HEK293T (cell line): Measurements from ENCODE around the gene MAGI2.

Experiments
- CTCF ChIA-PET: fragments of 350-600 bp; formaldehyde crosslinking; extraction: SDS; loops from one replicate; lab custom pipeline; 2021; ENCODE audit warnings: antibody characterized with exemption, inconsistent platforms; lab: Yijun Ruan, JAX
- POLR2A ChIA-PET: fragments of 350-600 bp; formaldehyde crosslinking; extraction: SDS; loops from one replicate; lab custom pipeline; 2020; ENCODE audit warnings: antibody characterized with exemption, inconsistent platforms; lab: Yijun Ruan, JAX
- DNase-seq: peaks from one replicate; pipeline ENCODE4 v3.0.0; 2012; ENCODE audit warnings: mixed read lengths; ENCODE audit errors: extremely low spot score
- ARNT ChIP-seq: fragments of 450-650 bp; IDR thresholded peaks from 2 replicates; pipeline ENCODE4 v1.6.1; 2017; ENCODE audit warnings: mild to moderate bottlenecking
- BHLHE40 ChIP-seq: fragments of 450-650 bp; IDR thresholded peaks from 2 replicates; pipeline ENCODE4 v1.6.1; 2016; ENCODE audit warnings: mild to moderate bottlenecking, moderate library complexity, borderline replicate concordance
- CTBP1 ChIP-seq: fragments of 450-650 bp; IDR thresholded peaks from 2 replicates; pipeline ENCODE4 v1.6.1; 2016; ENCODE audit warnings: borderline replicate concordance
- ELF4 ChIP-seq: fragments of 450-650 bp; IDR thresholded peaks from 2 replicates; pipeline ENCODE4 v1.6.1; 2017; ENCODE audit warnings: antibody characterized with exemption
- FOXA1 ChIP-seq: fragments of 450-650 bp; IDR thresholded peaks from 2 replicates; pipeline ENCODE4 v1.6.1; 2016; ENCODE audit warnings: mild to moderate bottlenecking
- FOXK2 ChIP-seq: fragments of 450-650 bp; IDR thresholded peaks from 2 replicates; pipeline ENCODE4 v1.6.1; 2016; ENCODE audit warnings: mild to moderate bottlenecking
- FOXM1 ChIP-seq: fragments of 450-650 bp; IDR thresholded peaks from 2 replicates; pipeline ENCODE4 v1.6.1; 2017; ENCODE audit warnings: mild to moderate bottlenecking, borderline replicate concordance
- HDGF ChIP-seq: fragments of 450-650 bp; IDR thresholded peaks from 2 replicates; pipeline ENCODE4 v1.6.1; 2017; ENCODE audit warnings: antibody characterized with exemption, borderline replicate concordance
- L3MBTL2 ChIP-seq: fragments of 450-650 bp; conservative IDR thresholded peaks from 2 replicates; pipeline ENCODE4 v1.6.1; 2016; ENCODE audit warnings: mild to moderate bottlenecking
- LEF1 ChIP-seq: fragments of 450-650 bp; IDR thresholded peaks from 2 replicates; pipeline ENCODE4 v1.6.1; 2017; ENCODE audit warnings: mild to moderate bottlenecking, borderline replicate concordance
- NFRKB ChIP-seq: fragments of 450-650 bp; IDR thresholded peaks from 2 replicates; pipeline ENCODE4 v1.6.1; 2016; ENCODE audit warnings: mild to moderate bottlenecking, moderate library complexity
- PKNOX1 ChIP-seq: fragments of 450-650 bp; IDR thresholded peaks from 2 replicates; pipeline ENCODE4 v1.6.1; 2016
- SP1 ChIP-seq: fragments of 450-650 bp; IDR thresholded peaks from 2 replicates; pipeline ENCODE4 v1.6.1; 2017
- SUZ12 ChIP-seq: fragments of 450-650 bp; IDR thresholded peaks from 2 replicates; pipeline ENCODE4 v1.6.1; 2016; ENCODE audit warnings: mild to moderate bottlenecking
- TARDBP ChIP-seq: fragments of 450-650 bp; IDR thresholded peaks from 2 replicates; pipeline ENCODE4 v1.6.1; 2016
- ZNF384 ChIP-seq: fragments of 450-650 bp; IDR thresholded peaks from 2 replicates; pipeline ENCODE4 v1.6.1; 2016

Gene MAGI2

GRCh38 chr7:78406531-78406930 is 1046.9 kb downstream of the MAGI2 start:
- ChIA-PET CTCF (no interaction called here), POLR2A (no interaction called here)
- TF ChIP-seq ELF4, result no peak
- TF ChIP-seq PKNOX1, result no peak
- no peak for TF ChIP-seq HDGF
- no peak for TF ChIP-seq ZNF384
- TF ChIP-seq NFRKB, result no peak
- no peak for TF ChIP-seq ARNT
- no peak for TF ChIP-seq CTBP1
- no peak for TF ChIP-seq L3MBTL2
- TF ChIP-seq FOXK2, result no peak
- TF ChIP-seq SUZ12, result no peak
- TF ChIP-seq SP1, result no peak
- no peak for TF ChIP-seq LEF1
- DNase-seq, result no peak

GRCh38 chr7:78402096-78402495 is 1051.4 kb downstream of the MAGI2 start:
- TF ChIP-seq ARNT, result no peak
- no peak for TF ChIP-seq FOXM1
- no peak for TF ChIP-seq L3MBTL2
- no peak for TF ChIP-seq ZNF384
- no peak for DNase-seq
- ChIA-PET CTCF (no interaction called here), POLR2A (no interaction called here)

GRCh38 chr7:78400038-78400437 is 1053.4 kb downstream of the MAGI2 start:
- ChIA-PET POLR2A (no interaction called here), CTCF (no interaction called here)
- TF ChIP-seq CTBP1 (no peak), L3MBTL2 (no peak), LEF1 (no peak), FOXA1 (no peak), SP1 (no peak), ELF4 (no peak), FOXK2 (no peak), SUZ12 (no peak)
- DNase-seq, result no peak

- DNase-seq, result no peak
- TF ChIP-seq NFRKB, result no peak
- no peak for TF ChIP-seq FOXK2
- no peak for TF ChIP-seq BHLHE40
- no peak for TF ChIP-seq ELF4
- TF ChIP-seq SP1, result no peak
- no peak for TF ChIP-seq LEF1
- no peak for TF ChIP-seq ZNF384
- TF ChIP-seq HDGF, result no peak
- no peak for TF ChIP-seq L3MBTL2
- no peak for TF ChIP-seq FOXM1
- no peak for TF ChIP-seq PKNOX1
- CTCF ChIA-PET, result no interaction called here
- POLR2A ChIA-PET, result no interaction called here
These were observed 1054.3 kb downstream of the MAGI2 start for GRCh38 chr7:78399033-78399769.

GRCh38 chr7:78398576-78398975 is 1054.9 kb downstream of the MAGI2 start:
- no peak for DNase-seq
- POLR2A ChIA-PET, result no interaction called here
- CTCF ChIA-PET, result no interaction called here
- TF ChIP-seq SP1 (no peak), HDGF (no peak), ARNT (no peak), ZNF384 (no peak), TARDBP (no peak), SUZ12 (no peak), LEF1 (no peak), FOXM1 (no peak), BHLHE40 (no peak)

- DNase-seq, result no peak
- TF ChIP-seq NFRKB (no peak), ELF4 (no peak), L3MBTL2 (no peak), ARNT (no peak), TARDBP (no peak), FOXK2 (no peak), BHLHE40 (no peak), LEF1 (no peak), FOXM1 (no peak), CTBP1 (no peak)
- CTCF ChIA-PET, result no interaction called here
- POLR2A ChIA-PET, result no interaction called here
These were observed 1055.4 kb downstream of the MAGI2 start for GRCh38 chr7:78398081-78398480.

- ChIA-PET POLR2A (no interaction called here), CTCF (no interaction called here)
- TF ChIP-seq FOXK2 (no peak), SUZ12 (no peak), TARDBP (no peak), PKNOX1 (no peak), NFRKB (no peak), SP1 (no peak), HDGF (no peak), CTBP1 (no peak), ELF4 (no peak), ARNT (no peak), FOXA1 (no peak)
- DNase-seq, result no peak
These were observed 1057.3 kb downstream of the MAGI2 start for GRCh38 chr7:78396210-78396609.
